ENCODE data around the gene PSMC3IP.
"Not testable (repeated sequence)": the region's sequence is repeated elsewhere in the genome, so short reads cannot be mapped to it uniquely, and the experiment has no call there.

PSMC3IP gene

DNA sequence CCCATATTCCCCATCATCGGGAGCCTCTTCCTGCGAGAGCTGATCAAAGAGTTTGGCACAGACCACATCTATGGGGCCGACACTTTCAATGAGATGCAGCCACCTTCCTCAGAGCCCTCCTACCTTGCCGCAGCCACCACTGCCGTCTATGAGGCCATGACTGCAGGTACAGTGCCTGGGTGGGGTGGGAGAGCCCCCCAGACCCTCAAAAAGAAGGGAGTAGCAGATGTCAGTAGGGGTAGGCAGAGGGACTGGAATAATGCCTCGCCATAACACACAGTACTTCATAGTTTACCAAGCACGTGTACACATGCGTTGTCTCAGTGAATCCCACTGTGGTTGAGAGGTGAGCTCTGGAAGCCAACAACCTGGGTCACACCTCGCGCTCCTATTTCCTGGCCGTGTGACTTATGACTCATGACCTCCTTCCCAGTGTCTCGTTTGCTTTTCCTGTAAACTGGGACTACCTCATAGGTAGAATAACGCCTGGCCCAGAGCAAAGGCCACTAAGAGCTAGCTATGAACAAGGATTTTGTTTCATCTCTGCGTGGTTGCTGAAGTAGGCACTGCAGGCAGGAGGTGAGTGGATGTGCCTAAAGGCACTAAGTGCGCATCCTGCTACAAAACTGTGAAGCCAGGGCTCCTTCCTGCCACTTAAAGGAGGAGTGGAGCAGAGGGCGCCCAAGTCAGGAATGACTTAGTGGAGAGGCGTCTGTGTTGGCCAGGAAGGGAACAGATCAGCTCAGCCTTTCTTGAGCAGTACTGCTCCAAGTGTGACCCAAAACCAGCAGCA lies 36.3 kb downstream of the PSMC3IP start:
- Mint-ChIP-seq H3K27ac (no peak overlapping the region), H3K4me3 (no peak overlapping the region), H3K36me3 (peaks cover 24% of the 10 kb centered on the region), H3K9me3 (no peaks in the 10 kb centered on the region), H3K4me1 (peaks cover 36% of the 10 kb centered on the region)
- DNase-seq (ENCODE audit: low spot score in 2 of 2), result no peak
- no peak for ATAC-seq

DNA sequence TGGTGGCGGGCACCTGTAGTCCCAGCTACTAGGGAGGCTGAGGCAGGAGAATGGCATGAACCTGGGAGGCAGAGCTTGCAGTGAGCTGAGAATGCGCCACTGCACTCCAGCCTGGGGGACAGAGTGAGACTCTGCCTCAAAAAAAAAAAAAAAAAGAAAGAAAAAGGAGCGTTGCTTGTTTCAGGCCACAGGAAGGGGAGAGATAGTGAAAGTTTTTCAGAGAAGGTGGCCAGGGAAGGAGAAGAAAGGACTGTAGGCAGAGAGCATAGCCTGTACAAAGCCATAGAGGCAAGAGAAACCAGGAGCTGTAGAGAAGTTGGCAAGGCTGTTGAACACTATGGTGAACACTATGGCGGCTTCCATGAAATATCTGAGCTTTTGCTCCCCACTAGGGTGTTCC lies 37.0 kb downstream of the PSMC3IP start:
- not testable (repeated sequence) for H3K4me3 Mint-ChIP-seq; H3K27ac Mint-ChIP-seq; DNase-seq (ENCODE audit: low spot score in 2 of 2); ATAC-seq; H3K9me3 Mint-ChIP-seq
- peaks cover 40% of the 10 kb centered on the region for H3K4me1 Mint-ChIP-seq
- H3K36me3 Mint-ChIP-seq, result peaks cover 24% of the 10 kb centered on the region

DNA sequence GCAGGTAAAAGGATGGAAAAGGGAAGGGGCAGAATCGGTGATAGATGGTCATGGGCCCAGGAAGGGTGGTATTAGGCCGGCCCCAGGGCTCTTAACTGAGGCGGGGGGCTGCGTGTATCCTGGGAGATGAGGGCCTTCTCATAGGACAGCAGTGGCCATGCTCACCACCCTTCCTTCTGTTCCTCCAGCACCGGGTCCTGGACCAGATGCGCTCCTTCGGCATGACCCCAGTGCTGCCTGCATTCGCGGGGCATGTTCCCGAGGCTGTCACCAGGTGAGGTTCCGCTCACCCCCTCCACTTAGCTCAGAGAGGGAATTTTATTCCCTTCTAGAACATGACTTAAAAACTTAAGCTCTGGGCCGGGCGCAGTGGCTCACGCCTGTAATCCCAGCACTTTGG lies 39.0 kb downstream of the PSMC3IP start:
- no peak overlapping the region for H3K27ac Mint-ChIP-seq
- peaks cover 43% of the 10 kb centered on the region for H3K4me1 Mint-ChIP-seq
- H3K9me3 Mint-ChIP-seq, result no peaks in the 10 kb centered on the region
- H3K4me3 Mint-ChIP-seq, result peak overlapping the region; percentile 75
- no peak for DNase-seq (ENCODE audit: low spot score in 2 of 2)
- peaks cover 24% of the 10 kb centered on the region for H3K36me3 Mint-ChIP-seq
- no peak for ATAC-seq

DNA sequence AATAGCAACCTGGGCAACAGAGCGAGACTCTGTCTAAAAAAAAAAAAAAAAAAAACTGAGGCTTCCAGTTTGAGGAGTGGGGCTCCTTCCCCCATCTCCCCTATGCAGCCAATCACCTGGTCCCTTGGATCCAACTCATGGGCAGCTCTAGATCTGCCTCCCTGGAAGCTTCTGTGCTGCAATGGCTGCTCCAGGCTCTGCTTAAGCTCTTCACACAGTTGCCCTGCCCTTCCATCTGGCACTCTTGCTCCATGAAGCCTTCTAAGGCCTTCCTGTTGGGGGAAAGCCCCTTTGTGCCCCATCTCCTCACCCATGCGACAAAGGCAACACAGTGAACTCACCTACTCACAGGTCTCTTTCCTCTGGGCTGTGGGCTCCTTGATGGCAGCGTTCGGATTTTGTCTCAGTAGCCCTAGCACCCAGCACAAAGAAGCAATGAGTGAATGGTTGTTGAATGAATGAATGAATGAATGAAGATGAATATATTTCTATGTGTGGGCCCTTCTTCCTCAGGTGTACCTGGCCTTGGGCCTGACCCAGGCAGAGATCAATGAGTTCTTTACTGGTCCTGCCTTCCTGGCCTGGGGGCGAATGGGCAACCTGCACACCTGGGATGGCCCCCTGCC lies 39.6 kb downstream of the PSMC3IP start:
- Mint-ChIP-seq H3K9me3 (no peaks in the 10 kb centered on the region), H3K36me3 (peaks cover 24% of the 10 kb centered on the region), H3K4me3 (peak overlapping the region; percentile 75), H3K4me1 (peaks cover 43% of the 10 kb centered on the region), H3K27ac (no peak overlapping the region)
- DNase-seq (ENCODE audit: low spot score in 2 of 2) (no peak), ATAC-seq (no peak)

DNA sequence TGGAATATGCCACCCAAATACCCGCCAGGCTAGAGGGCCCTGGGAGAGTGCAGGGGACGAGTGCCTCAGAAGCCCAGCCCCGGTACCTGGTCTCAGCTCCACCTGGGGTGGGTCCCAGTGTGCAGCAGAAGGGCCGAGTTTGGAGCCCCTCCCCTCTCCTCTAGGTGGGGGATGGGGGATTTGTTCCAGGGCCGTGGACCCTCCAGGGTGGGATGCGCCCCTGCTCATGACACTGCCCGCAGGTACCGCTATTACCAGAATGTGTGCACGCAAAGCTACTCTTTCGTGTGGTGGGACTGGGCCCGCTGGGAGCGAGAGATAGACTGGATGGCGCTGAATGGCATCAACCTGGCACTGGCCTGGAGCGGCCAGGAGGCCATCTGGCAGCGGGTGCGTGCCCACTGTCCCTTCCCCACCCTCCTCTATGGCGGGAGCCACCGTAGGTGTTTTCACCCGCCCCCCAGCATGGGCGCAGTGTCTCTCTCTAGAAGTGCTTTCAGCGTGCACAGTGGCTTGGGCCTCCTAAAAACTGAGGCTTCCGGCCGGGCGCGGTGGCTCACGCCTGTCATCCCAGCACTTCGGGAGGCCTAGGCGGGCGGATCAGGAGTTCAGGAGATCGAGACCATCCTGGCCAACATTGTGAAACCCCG lies 40.2 kb downstream of the PSMC3IP start:
- ATAC-seq (no peak), DNase-seq (ENCODE audit: low spot score in 2 of 2) (no peak)
- H3K4me1 Mint-ChIP-seq, result peaks cover 43% of the 10 kb centered on the region
- peak overlapping the region; percentile 75 for H3K4me3 Mint-ChIP-seq
- H3K27ac Mint-ChIP-seq, result peak overlapping the region; percentile 61
- H3K9me3 Mint-ChIP-seq, result no peaks in the 10 kb centered on the region
- peaks cover 24% of the 10 kb centered on the region for H3K36me3 Mint-ChIP-seq

DNA sequence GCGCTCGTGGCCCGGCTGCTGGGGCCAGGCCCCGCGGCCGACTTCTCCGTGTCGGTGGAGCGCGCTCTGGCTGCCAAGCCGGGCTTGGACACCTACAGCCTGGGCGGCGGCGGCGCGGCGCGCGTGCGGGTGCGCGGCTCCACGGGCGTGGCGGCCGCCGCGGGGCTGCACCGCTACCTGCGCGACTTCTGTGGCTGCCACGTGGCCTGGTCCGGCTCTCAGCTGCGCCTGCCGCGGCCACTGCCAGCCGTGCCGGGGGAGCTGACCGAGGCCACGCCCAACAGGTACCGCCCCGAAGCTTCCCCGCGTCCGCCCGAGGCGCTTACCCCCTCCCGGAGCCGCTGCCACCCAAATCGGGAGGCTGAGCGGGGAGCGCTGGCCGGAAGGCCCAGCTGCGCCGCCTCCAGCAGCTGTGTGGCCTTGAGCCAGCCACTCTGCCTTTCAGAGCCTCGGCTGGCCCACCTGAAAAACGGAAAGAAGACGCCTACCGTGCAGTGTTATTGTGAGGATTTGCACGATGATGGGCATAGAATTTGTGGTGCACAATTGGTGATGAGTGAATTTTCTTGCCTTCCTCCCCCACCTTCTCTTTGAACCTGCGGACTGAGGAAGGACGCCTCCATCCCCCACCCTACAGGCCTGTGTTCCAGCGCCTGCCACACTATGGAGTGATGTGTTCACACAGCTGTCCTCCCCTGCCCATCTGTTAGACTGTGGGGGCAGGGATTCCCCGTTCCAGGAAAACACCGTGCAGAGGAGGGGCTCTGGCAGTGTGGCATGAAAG lies 41.0 kb downstream of the PSMC3IP start:
- ATAC-seq (peak; percentile 86), DNase-seq (ENCODE audit: low spot score in 2 of 2) (peak; percentile 63 to 88)
- Mint-ChIP-seq H3K4me3 (peak overlapping the region; percentile 75), H3K36me3 (peaks cover 24% of the 10 kb centered on the region), H3K27ac (peak overlapping the region; percentile 61), H3K9me3 (no peaks in the 10 kb centered on the region), H3K4me1 (peaks cover 45% of the 10 kb centered on the region)

DNA sequence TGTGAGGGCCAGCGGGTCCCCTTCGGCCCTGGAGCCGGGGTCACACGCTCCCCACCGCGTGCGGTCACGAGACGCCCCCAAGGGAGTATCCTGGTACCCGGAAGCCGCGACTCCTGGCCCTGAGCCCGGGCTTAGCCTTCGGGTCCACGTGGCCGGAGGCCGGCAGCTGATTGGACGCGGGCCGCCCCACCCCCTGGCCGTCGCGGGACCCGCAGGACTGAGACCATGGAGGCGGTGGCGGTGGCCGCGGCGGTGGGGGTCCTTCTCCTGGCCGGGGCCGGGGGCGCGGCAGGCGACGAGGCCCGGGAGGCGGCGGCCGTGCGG lies 41.5 kb downstream of the PSMC3IP start, which contains the start of gene NAGLU:
Gene NAGLU, plus strand, starts transcription at position 194 of the 324 bp plus-strand sequence. Its CDS starts 32 bp downstream, at position 226.
- Mint-ChIP-seq H3K36me3 (peaks cover 24% of the 10 kb centered on the region), H3K9me3 (no peaks in the 10 kb centered on the region), H3K4me1 (peaks cover 45% of the 10 kb centered on the region), H3K4me3 (peak within 1 kb of the TSS; percentile 75), H3K27ac (peak within 1 kb of the TSS; percentile 91)
- DNase-seq (ENCODE audit: low spot score in 2 of 2) (peak; percentile 76 to 94), ATAC-seq (peak; percentile 95)

DNA sequence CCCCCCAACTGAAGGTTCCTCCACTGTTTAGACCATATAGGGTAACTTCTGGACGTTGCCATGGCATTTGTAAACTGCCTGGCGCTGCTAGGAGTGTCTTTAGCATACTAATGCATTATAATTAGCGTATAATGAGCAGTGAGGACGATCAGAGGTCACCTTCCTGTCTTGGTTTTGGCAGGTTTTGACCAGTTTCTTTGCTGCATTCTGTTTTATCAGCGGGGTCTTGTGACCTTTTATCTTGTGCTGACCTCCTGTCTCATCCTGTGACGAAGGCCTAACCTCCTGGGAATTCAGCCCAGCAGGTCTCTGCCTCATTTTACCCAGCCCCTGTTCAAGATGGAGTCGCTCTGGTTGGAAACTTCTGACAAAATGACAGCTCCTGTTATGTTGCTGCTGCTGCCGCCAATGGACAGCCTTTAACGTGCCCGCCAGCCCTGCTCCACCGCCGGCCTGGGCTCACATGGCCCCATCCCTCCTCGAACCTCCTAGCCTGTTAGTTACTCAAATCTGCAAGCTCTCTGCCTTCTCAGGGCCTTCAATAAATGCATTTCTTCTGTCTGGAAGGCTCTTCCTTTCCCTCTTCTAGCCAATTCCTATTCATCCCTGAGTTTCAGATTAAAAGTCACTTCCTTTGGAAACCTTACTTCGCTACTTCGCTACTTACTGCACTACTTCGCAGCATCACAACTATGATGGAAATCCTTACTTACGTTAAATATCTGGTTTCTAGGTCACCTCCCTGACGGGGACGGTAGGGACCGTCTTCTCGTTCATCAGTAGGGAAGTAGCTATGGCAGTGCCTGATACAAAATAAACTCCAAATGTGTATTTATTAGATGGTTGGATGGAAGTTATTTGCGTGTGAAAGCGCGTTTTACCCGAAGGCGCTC lies 42.1 kb downstream of the PSMC3IP start:
- peak overlapping the region; percentile 75 for H3K4me3 Mint-ChIP-seq
- H3K27ac Mint-ChIP-seq, result peak overlapping the region; percentile 91
- H3K4me1 Mint-ChIP-seq, result peaks cover 45% of the 10 kb centered on the region
- peaks cover 22% of the 10 kb centered on the region for H3K36me3 Mint-ChIP-seq
- H3K9me3 Mint-ChIP-seq, result no peaks in the 10 kb centered on the region
- DNase-seq (ENCODE audit: low spot score in 2 of 2) (no peak), ATAC-seq (peak; percentile 1)

DNA sequence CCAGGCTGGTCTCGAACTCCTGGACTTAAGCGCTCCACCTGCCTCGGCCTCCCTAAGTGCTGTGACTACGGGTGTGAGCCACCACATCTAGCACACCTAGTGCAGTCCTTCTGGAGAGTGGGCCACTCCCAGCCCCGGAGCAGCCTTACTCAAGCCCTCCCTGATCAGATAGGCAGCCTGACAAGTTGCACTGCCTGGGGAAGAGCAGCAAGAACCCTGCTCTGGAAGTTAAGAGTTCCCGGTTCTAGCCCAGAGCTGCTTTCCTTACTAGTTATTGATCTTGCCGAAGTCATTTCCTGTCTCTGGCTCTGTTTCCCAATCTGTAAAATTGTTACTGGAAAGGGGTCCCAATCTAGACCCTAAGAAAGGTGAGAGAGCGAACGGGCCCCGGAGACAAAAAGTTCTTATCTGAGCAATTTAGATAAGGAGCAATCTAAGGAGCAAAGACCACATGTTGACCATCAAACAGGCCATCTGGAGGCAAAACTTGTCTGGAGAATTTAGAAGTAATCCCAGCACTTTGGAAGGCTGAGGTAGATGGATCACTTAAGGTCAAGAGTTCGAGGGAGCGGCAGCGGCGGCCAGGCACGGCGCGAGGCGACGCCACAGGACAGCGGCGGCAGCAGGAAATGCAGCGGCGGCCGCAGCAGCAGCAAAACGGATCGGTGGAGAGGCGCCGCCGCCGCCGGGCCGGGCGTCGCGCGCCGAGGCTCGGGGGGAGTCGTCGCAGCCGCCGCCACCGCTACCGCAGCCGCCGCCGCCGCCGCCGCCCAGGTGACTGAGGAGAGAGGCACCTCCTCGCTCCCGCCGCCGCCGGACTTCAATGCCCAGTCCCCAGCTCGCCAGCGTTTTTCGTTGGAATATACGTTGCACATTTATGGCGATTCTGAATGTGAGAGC lies 45.8 kb downstream of the PSMC3IP start:
- Mint-ChIP-seq H3K4me1 (peaks cover 42% of the 10 kb centered on the region), H3K9me3 (no peaks in the 10 kb centered on the region), H3K4me3 (peak overlapping the region; percentile 67), H3K36me3 (no peaks in the 10 kb centered on the region), H3K27ac (no peak overlapping the region)
- ATAC-seq (peak; percentile 45), DNase-seq (ENCODE audit: low spot score in 2 of 2) (peak; percentile 45 to 63)

DNA sequence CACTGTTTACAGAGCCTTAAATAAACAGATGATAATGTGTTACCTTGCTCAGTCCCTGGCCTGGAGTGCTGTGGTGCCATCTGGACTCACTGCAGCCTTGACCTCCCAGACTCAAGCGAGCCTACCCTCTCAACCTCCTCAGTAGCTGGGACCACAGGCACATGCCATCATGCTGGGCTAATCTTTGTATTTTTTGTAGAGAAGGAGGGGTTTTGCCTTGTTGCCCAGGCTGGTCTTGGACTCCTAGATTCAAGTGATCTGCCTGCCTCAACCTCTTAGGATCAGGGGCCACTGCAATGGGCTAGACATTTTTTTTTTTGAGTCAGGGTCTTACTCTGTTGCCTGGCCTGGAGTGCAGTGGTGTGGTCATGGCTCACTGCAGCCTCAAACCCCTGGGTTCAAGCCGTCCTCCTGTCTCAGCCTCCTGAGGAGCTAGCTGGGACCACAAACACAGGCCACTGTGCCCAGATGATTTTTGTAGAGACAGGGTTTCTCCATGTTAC lies 46.5 kb downstream of the PSMC3IP start:
- Mint-ChIP-seq H3K9me3 (no peaks in the 10 kb centered on the region), H3K27ac (no peak overlapping the region), H3K36me3 (no peaks in the 10 kb centered on the region), H3K4me1 (peaks cover 40% of the 10 kb centered on the region), H3K4me3 (peak overlapping the region; percentile 67)
- DNase-seq (ENCODE audit: low spot score in 2 of 2), result no peak
- no peak for ATAC-seq

DNA sequence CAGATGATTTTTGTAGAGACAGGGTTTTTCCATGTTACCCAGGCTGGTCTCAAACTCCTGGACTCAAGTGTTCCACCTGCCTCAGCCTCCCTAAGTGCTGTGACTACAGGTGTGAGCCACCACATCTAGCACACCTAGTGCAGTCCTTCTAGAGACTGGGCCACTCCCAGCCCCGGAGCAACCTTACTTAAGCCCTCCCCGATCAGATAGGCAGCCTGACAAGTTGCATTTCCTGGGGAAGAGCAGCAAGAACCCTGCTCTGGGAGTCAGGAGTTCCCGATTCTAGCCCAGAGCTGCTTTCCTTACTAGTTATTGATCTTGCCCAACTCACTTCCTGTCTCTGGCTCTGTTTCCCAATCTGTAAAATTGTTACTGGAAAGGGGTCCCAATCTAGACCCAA lies 48.5 kb downstream of the PSMC3IP start:
- Mint-ChIP-seq H3K4me3 (no peak overlapping the region), H3K27ac (no peak overlapping the region), H3K4me1 (peaks cover 37% of the 10 kb centered on the region), H3K9me3 (no peaks in the 10 kb centered on the region), H3K36me3 (no peaks in the 10 kb centered on the region)
- DNase-seq (ENCODE audit: low spot score in 2 of 2) (no peak), ATAC-seq (no peak)

DNA sequence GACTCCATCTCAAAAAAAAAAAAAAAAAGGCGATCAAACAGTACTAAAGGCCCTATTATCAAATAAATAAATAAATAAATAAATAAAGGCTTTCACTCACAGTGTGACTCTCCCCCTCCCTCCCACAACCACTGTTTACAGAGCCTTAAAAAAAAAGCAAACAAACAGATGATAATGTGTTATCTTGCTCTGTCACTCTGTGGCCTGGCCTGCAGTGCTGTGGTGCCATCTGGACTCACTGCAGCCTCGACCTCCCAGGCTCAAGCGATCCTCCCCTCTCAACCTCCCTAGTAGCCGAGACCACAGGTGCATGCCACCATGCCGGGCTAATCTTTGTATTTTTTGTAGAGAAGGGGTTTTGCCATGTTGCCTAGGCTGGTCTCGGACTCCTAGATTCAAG lies 49.6 kb downstream of the PSMC3IP start:
- peaks cover 37% of the 10 kb centered on the region for H3K4me1 Mint-ChIP-seq
- H3K9me3 Mint-ChIP-seq, result no peaks in the 10 kb centered on the region
- no peaks in the 10 kb centered on the region for H3K36me3 Mint-ChIP-seq
- no peak overlapping the region for H3K27ac Mint-ChIP-seq
- DNase-seq (ENCODE audit: low spot score in 2 of 2) (no peak), ATAC-seq (no peak)
- H3K4me3 Mint-ChIP-seq, result no peak overlapping the region

DNA sequence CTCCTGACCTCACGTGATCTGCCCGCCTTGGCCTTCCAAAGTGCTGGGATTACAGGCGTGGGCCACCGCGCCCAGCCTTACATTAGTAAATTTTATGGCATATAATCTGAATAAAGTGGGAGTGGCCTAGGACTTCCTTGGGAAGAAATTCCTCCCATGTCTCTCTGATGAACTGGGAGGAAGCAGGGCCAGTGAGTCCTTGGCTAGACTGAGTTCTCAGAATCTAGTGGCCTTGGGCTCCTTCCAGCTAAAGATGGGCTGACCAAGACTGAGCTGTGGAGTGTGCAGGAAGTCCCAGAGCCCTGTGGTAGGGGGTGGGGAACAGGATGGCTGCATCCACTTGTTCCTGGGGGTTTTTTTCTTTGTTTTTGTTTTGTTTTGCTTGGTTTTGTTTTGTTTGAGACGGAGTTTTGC lies 51.5 kb downstream of the PSMC3IP start:
- Mint-ChIP-seq H3K4me3 (no peak overlapping the region), H3K4me1 (peaks cover 37% of the 10 kb centered on the region), H3K27ac (no peak overlapping the region), H3K36me3 (no peaks in the 10 kb centered on the region), H3K9me3 (no peaks in the 10 kb centered on the region)
- DNase-seq (ENCODE audit: low spot score in 2 of 2), result no peak
- no peak for ATAC-seq
